ENCODE data around the gene VWA5B1.

DNA sequence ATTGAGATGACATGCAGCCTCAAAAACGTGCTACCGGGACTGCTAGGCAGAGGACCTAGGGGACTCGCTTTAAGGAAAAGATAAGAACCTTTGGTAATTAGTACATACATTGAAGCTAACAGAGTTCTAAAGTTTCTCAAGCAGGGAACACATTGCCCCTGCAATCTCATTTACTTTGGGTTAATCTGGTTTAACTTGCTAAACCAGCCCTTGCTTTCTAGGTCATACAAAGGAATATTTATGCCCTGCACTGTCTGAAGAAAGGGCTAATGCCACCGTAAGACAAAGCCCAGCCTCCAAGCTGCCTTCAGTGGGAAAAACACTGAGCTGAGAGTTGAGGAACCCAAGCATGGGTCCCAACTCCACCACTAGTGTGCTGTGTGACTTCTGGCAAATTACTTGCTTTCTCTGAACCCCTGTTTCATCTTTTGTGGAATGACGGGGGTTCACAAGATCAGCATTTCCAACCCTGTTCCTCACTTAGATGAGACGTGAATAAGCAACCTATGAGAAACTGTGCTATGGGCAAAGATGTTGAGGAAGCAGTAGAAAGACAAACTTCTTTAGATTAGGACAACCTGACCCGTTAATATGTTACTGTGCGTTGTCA lies 66.3 kb downstream of the VWA5B1 start:
- no peak for TF ChIP-seq POLR2AphosphoS5 (IDR thresholded peaks at IDR 0.05; ENCODE audit: low read depth, low read length)
- no peak for TF ChIP-seq TAF1 (IDR thresholded peaks at IDR 0.05; ENCODE audit: low read depth, low read length)
- TF ChIP-seq, protein P1, sequence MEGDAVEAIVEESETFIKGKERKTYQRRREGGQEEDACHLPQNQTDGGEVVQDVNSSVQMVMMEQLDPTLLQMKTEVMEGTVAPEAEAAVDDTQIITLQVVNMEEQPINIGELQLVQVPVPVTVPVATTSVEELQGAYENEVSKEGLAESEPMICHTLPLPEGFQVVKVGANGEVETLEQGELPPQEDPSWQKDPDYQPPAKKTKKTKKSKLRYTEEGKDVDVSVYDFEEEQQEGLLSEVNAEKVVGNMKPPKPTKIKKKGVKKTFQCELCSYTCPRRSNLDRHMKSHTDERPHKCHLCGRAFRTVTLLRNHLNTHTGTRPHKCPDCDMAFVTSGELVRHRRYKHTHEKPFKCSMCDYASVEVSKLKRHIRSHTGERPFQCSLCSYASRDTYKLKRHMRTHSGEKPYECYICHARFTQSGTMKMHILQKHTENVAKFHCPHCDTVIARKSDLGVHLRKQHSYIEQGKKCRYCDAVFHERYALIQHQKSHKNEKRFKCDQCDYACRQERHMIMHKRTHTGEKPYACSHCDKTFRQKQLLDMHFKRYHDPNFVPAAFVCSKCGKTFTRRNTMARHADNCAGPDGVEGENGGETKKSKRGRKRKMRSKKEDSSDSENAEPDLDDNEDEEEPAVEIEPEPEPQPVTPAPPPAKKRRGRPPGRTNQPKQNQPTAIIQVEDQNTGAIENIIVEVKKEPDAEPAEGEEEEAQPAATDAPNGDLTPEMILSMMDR (IDR thresholded peaks at IDR 0.05; ENCODE audit: control extremely low read depth in 1 of 3, insufficient read depth in 1 of 3, low read depth in 1 of 3, low read length in 3 of 3), result no peak

Measured in H1 (cell line).